ENCODE measurements around the gene NAGLU.

NAGLU gene

DNA sequence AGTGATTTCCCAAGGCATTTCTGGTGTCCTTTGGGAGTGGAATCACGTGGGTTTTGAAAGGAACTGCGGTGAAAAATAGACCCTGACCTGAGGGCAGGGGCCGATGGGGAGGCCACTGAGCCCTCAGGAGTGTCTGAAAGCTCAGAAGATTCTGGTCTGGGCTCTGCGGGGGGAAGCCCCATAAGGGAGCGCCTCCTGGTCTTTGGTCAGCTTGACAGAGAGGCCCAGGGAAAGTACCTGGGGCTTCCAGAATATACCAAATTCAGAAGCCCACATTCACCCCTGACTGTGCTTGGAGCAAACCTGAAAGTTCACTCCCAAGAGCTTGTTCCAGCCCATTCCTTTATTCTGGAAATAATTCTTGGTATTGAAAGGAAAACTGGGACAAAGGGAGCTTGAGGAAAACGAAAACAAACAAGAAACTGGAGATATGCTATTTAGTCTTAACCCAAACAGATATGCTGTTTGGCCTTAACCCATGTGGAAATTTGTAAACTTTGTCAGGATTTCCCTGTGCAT, 23.2 kb upstream of the NAGLU start:
- TF ChIP-seq POLR2A (IDR thresholded peaks at IDR 0.05; ENCODE audit: low read depth, low read length) = no peak
- no peak for TF ChIP-seq POLR2AphosphoS5 (IDR thresholded peaks at IDR 0.05; ENCODE audit: low read depth, low read length)
- no peak for TF ChIP-seq TAF1 (IDR thresholded peaks at IDR 0.05; ENCODE audit: borderline replicate concordance, low read depth, low read length)
- peak; percentile 71 for FAIRE-seq
- peak; percentile 64 for DNase-seq (ENCODE audit: insufficient read length)

DNA sequence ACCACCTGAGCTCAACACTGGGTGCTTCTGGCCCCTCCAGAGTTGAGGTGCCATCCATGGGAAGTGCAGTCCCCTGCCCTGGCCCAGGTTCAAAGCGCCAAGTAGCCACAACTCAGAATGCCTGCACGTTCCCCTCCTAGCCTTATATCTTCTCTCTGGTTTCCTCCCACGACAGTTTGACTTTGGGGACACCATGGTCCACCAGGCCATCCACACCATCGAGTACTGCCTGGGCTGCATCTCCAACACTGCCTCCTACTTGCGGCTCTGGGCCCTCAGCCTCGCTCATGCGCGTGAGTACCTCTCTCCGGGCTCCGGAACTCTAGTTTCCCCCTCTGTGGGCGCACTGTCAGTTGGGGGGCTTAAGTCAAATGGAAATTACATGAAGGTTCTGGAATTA, 22.4 kb upstream of the NAGLU start:
- TF ChIP-seq POLR2AphosphoS5 (IDR thresholded peaks at IDR 0.05; ENCODE audit: low read depth, low read length) (no peak), TAF1 (IDR thresholded peaks at IDR 0.05; ENCODE audit: borderline replicate concordance, low read depth, low read length) (no peak), POLR2A (IDR thresholded peaks at IDR 0.05; ENCODE audit: low read depth, low read length) (no peak)
- no peak for DNase-seq (ENCODE audit: insufficient read length)
- no peak for FAIRE-seq

- DNase-seq (ENCODE audit: insufficient read length) = no peak
- TF ChIP-seq TAF1 (IDR thresholded peaks at IDR 0.05; ENCODE audit: borderline replicate concordance, low read depth, low read length) = no peak
- TF ChIP-seq POLR2AphosphoS5 (IDR thresholded peaks at IDR 0.05; ENCODE audit: low read depth, low read length) = no peak
- TF ChIP-seq POLR2A (IDR thresholded peaks at IDR 0.05; ENCODE audit: low read depth, low read length) = no peak
- FAIRE-seq = no peak
Measured at GRCh38 chr17:42514279-42514678, 21.8 kb upstream of the NAGLU start.

- no peak for TF ChIP-seq POLR2A (IDR thresholded peaks at IDR 0.05; ENCODE audit: low read depth, low read length)
- no peak for TF ChIP-seq TAF1 (IDR thresholded peaks at IDR 0.05; ENCODE audit: borderline replicate concordance, low read depth, low read length)
- no peak for TF ChIP-seq POLR2AphosphoS5 (IDR thresholded peaks at IDR 0.05; ENCODE audit: low read depth, low read length)
- FAIRE-seq (no peak), DNase-seq (ENCODE audit: insufficient read length) (no peak)
Measured at GRCh38 chr17:42514867-42515266, 21.2 kb upstream of the NAGLU start.

DNA sequence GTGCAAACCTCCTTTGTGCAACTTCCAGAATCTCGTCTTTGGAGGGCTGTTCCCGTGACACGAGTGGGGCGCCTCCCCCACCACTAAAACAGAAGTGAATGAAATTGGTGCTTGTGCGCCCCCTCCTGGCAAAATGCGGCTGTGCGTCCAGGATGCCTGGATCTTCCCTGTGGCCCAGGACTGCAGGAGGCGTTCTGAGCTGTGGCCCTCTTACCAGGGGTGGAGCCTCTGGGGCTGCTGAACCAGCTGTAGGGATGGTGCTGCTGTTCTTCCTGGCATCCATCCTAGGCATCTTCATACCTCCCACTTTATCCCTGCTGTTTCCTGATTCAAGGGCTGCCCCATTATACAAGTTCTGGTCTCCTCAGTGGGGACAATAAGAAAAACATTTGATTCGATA, 18.5 kb upstream of the NAGLU start:
- TF ChIP-seq POLR2A (IDR thresholded peaks at IDR 0.05; ENCODE audit: low read depth, low read length) (no peak), TAF1 (IDR thresholded peaks at IDR 0.05; ENCODE audit: borderline replicate concordance, low read depth, low read length) (no peak), POLR2AphosphoS5 (IDR thresholded peaks at IDR 0.05; ENCODE audit: low read depth, low read length) (no peak)
- peak; percentile 73 for DNase-seq (ENCODE audit: insufficient read length)
- peak; percentile 72 for FAIRE-seq

DNA sequence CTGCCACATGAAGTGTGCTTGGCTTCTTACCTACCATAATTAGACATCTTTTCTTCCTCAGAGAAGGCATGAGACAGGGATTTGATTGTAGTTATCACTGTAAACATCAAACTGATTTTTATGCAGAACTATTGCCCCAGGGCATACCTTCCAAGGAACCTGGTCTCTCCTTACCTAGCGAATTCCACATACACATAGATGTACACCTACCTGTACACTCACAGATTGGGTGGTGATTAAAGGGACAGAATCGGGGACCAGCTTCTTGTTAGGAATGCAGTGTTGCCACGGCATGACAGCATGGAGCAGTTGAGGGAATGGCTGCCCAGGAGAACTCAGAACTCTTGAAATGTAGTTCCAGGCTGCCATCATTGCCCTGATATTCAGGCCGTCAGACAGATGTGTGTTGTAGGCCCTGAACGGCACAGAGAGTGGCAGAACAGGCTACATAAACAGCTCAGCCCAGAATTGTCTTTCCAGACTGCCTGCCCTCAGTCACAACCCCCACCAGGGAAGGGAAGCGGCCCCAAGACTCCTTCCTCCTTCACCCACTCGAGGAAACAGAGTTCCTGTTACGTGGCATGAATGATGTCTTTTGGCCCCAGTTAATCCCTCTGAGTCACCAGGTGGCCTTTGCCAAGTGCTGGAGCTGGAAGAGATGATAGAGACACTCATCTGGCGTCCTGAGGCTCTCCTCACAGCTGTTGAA, 17.8 kb upstream of the NAGLU start:
- FAIRE-seq (no peak), DNase-seq (ENCODE audit: insufficient read length) (no peak)
- TF ChIP-seq TAF1 (IDR thresholded peaks at IDR 0.05; ENCODE audit: borderline replicate concordance, low read depth, low read length) (no peak), POLR2AphosphoS5 (IDR thresholded peaks at IDR 0.05; ENCODE audit: low read depth, low read length) (no peak), POLR2A (IDR thresholded peaks at IDR 0.05; ENCODE audit: low read depth, low read length) (no peak)

DNA sequence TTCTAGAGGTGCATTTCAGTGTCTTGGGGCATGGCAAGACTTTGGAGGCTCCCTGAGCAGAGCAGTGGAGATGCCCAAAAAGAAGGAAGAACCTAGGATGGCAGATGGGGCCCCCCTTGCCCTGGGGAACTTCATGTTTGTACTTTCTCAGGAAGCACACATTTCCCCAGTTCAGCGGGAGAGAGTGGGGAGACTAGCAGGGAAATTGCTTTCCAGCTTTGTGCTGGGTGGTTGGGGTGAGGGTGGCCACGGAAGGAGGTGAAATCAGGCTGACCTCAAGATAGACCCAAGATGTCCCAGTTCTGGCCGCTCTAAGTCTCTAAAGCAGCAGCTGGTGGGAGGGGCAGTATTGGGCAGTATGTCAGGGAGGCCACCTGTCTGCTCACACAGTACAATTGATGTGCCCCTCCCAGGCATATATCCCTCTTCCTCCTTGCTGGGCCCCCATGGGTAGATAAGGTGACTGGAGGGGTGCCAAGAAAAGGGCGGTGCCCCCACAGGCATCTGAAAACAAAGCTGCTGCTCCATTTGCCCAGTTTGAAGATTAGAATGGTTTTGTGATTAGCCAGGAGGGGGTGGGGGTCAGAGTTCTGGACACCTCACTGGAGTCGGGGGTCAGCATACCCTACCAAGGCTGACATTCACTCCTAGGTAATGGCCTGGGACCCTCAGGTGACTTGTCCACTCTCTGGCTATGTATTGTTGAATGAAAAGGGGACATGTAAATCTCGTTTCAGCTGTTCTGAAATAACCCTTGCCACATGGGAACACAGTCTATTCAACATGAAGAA, 17.1 kb upstream of the NAGLU start:
- FAIRE-seq = no peak
- TF ChIP-seq POLR2AphosphoS5 (IDR thresholded peaks at IDR 0.05; ENCODE audit: low read depth, low read length) (no peak), TAF1 (IDR thresholded peaks at IDR 0.05; ENCODE audit: borderline replicate concordance, low read depth, low read length) (no peak), POLR2A (IDR thresholded peaks at IDR 0.05; ENCODE audit: low read depth, low read length) (no peak)
- no peak for DNase-seq (ENCODE audit: insufficient read length)

GRCh38 chr17:42519546-42520491, 16.2 kb upstream of the NAGLU start:
- FAIRE-seq (no peak), DNase-seq (ENCODE audit: insufficient read length) (no peak)

DNA sequence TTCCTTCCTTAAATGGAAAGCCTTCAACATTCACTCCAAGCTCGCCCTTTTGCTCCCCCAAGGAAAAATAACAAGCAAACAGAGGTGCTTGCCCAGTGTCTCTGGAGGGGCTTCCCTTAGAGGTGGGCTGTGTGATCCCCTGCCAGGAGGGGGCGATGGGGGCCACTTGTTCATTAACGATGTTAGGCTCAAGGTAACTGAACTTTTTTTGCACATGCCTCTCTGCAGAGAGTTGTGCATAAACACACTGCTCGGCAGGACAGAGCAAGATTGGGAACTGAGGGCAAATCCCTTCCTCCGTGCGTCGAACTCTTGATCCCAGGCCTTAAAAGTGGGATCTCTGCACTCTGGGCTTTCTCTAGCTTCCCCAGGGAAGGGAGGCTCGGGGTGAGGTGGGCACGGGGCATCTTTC, 15.5 kb upstream of the NAGLU start:
- FAIRE-seq (no peak), DNase-seq (ENCODE audit: insufficient read length) (no peak)
- TF ChIP-seq POLR2A (IDR thresholded peaks at IDR 0.05; ENCODE audit: low read depth, low read length) = no peak
- no peak for TF ChIP-seq POLR2AphosphoS5 (IDR thresholded peaks at IDR 0.05; ENCODE audit: low read depth, low read length)
- TF ChIP-seq TAF1 (IDR thresholded peaks at IDR 0.05; ENCODE audit: borderline replicate concordance, low read depth, low read length) = no peak

More at GRCh38 chr17:42519546-42520491, 16.2 kb upstream of the NAGLU start:
- TF ChIP-seq POLR2A (IDR thresholded peaks at IDR 0.05; ENCODE audit: low read depth, low read length) (no peak), POLR2AphosphoS5 (IDR thresholded peaks at IDR 0.05; ENCODE audit: low read depth, low read length) (no peak), TAF1 (IDR thresholded peaks at IDR 0.05; ENCODE audit: borderline replicate concordance, low read depth, low read length) (no peak)

DNA sequence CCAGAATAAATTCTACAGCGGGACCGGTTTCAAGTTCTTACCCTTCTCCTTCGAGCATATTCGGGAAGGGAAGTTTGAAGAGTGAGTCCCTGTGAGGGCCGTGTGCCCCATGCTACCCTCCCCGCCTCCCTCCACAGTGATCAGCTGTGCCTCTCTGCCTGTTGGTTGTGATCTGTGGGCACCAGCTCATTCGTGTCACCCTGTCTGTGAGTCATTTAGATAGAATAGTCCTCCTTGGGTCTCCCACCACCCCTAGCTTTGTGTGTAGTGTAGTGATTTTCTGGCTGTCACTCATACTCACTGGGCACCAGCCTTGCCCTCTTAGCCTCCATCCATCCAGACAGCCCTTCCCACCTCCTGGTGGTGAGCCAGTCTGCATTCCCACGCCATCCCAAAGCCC, 15.0 kb upstream of the NAGLU start:
- FAIRE-seq = no peak
- TF ChIP-seq POLR2A (IDR thresholded peaks at IDR 0.05; ENCODE audit: low read depth, low read length) (no peak), TAF1 (IDR thresholded peaks at IDR 0.05; ENCODE audit: borderline replicate concordance, low read depth, low read length) (no peak), POLR2AphosphoS5 (IDR thresholded peaks at IDR 0.05; ENCODE audit: low read depth, low read length) (no peak)

More for the DNA sequence above, 15.0 kb upstream of the NAGLU start:
- no peak for DNase-seq (ENCODE audit: insufficient read length)
